ENCODE results near the gene CAPZB. TPM values are rescaled to one million over a fixed set of nuclear protein-coding genes. Genes with fewer than 3 reads are reported as not detected.

Gene CAPZB
- total and polyA plus RNA-seq, 12 donors = 99.7 to 386 (median 164) TPM

GRCh38 chr1:19325958-19326747, 159.2 kb downstream of the CAPZB start:
- TF ChIP-seq CTCF (IDR thresholded peaks at IDR 0.05) (no peak), POLR2A (IDR thresholded peaks at IDR 0.05) (no peak)
- H3K9me3 ChIP-seq (replicated peaks in 1 of 3) = no peaks in the 10 kb centered on the region
- WGBS, 4 donors = 57 to 80% (median 71%) methylated on average over 4 to 32 of the region's 32 CpGs
- DNase-seq = peak in 1 of 7 donors; percentile 23
- H3K27me3 ChIP-seq = no peaks in the 10 kb centered on the region
- H3K27ac ChIP-seq = no peak overlapping the region
- H3K4me1 ChIP-seq (replicated peaks in 1 of 2) = peaks cover 0 to 8% of the 10 kb centered on the region in 2 donors
- H3K36me3 ChIP-seq (replicated peaks in 1 of 2) = peaks cover 0 to 58% of the 10 kb centered on the region in 2 donors
- no peak overlapping the region for H3K4me3 ChIP-seq
- intact Hi-C loops (cut with DNase I) = no loop called here

GRCh38 chr1:19325368-19325957, 159.9 kb downstream of the CAPZB start:
- intact Hi-C loops (cut with DNase I) = no loop called here
- H3K27me3 ChIP-seq = no peaks in the 10 kb centered on the region
- DNase-seq = peak in 2 of 7 donors; percentile 32 to 35
- no peak for TF ChIP-seq POLR2A (IDR thresholded peaks at IDR 0.05)
- no peak for TF ChIP-seq CTCF (IDR thresholded peaks at IDR 0.05)
- peaks cover 0 to 14% of the 10 kb centered on the region in 2 donors for H3K4me1 ChIP-seq (replicated peaks in 1 of 2)
- no peaks in the 10 kb centered on the region for H3K9me3 ChIP-seq (replicated peaks in 1 of 3)
- no peak overlapping the region for H3K4me3 ChIP-seq
- H3K36me3 ChIP-seq (replicated peaks in 1 of 2) = peaks cover 0 to 58% of the 10 kb centered on the region in 2 donors
- 71 to 81% (median 78%) methylated on average over 12 to 19 of the region's 19 CpGs for WGBS, 4 donors
- H3K27ac ChIP-seq = no peak overlapping the region

- H3K4me3 ChIP-seq = no peak overlapping the region
- H3K36me3 ChIP-seq (replicated peaks in 1 of 2) = peaks cover 0 to 58% of the 10 kb centered on the region in 2 donors
- DNase-seq = no peak
- H3K9me3 ChIP-seq (replicated peaks in 1 of 3) = no peaks in the 10 kb centered on the region
- WGBS, 4 donors = 93 to 100% (median 96%) methylated on average over 8 to 9 of the region's 9 CpGs
- intact Hi-C loops (cut with DNase I) = no loop called here
- no peak overlapping the region for H3K27ac ChIP-seq
- peaks cover 0 to 14% of the 10 kb centered on the region in 2 donors for H3K4me1 ChIP-seq (replicated peaks in 1 of 2)
- no peaks in the 10 kb centered on the region for H3K27me3 ChIP-seq
- no peak for TF ChIP-seq POLR2A (IDR thresholded peaks at IDR 0.05)
These were observed 160.7 kb downstream of the CAPZB start for GRCh38 chr1:19324665-19324990.

GRCh38 chr1:19323987-19324664, 161.2 kb downstream of the CAPZB start:
- no peak for TF ChIP-seq POLR2A (IDR thresholded peaks at IDR 0.05)
- intact Hi-C loops (cut with DNase I) = no loop called here
- H3K9me3 ChIP-seq (replicated peaks in 1 of 3) = no peaks in the 10 kb centered on the region
- H3K36me3 ChIP-seq (replicated peaks in 1 of 2) = peaks cover 0 to 54% of the 10 kb centered on the region in 2 donors
- peaks cover 0 to 14% of the 10 kb centered on the region in 2 donors for H3K4me1 ChIP-seq (replicated peaks in 1 of 2)
- DNase-seq = no peak
- no peaks in the 10 kb centered on the region for H3K27me3 ChIP-seq
- no peak overlapping the region for H3K27ac ChIP-seq
- H3K4me3 ChIP-seq = no peak overlapping the region
- WGBS, 4 donors = 86 to 90% (median 88%) methylated on average over 17 to 23 of the region's 23 CpGs

GRCh38 chr1:19322481-19322880, 162.9 kb downstream of the CAPZB start:
- Histone ChIP-seq H3K27me3 (no peaks in the 10 kb centered on the region), H3K36me3 (replicated peaks in 1 of 2) (peaks cover 0 to 50% of the 10 kb centered on the region in 2 donors), H3K9me3 (replicated peaks in 1 of 3) (no peaks in the 10 kb centered on the region), H3K4me3 (no peak overlapping the region), H3K27ac (no peak overlapping the region), H3K4me1 (replicated peaks in 1 of 2) (peaks cover 0 to 14% of the 10 kb centered on the region in 2 donors)
- WGBS, 4 donors = 63 to 83% (median 74%) methylated on average over 9 to 10 of the region's 10 CpGs
- intact Hi-C loops (cut with DNase I) = no loop called here
- no peak for TF ChIP-seq POLR2A (IDR thresholded peaks at IDR 0.05)
- TF ChIP-seq CTCF (IDR thresholded peaks at IDR 0.05) = no peak
- peak in 1 of 7 donors; percentile 25 for DNase-seq

Data from adrenal gland (tissue), 12 donors.